Stimulated activated naive CD8-positive, alpha-beta T cell treated with anti-CD3 and anti-CD28 coated beads, Interleukin-15, amount 100 ng/mL, for 72 hours (primary cell): Measurements from ENCODE around the gene GIMAP8.

ENCODE experiments used
- ATAC-seq: fragments of 150-1000 bp; cut with Tn5 transposase; 2 replicates; pipeline ENCODE4 v1.10.0; 2021; ENCODE audit warnings: mild to moderate bottlenecking, moderate library complexity
- DNase-seq, 2 donors: peaks; one replicate each; pipeline ENCODE4 v3.0.0; 2021 to 2022
- H3K27ac Mint-ChIP-seq, 2 donors: one replicate each; pipeline ENCODE4 v1.8.0; 2022; ENCODE audit warnings: mild to moderate bottlenecking in 2 of 2, mixed read lengths in 2 of 2, moderate library complexity in 2 of 2
- H3K27me3 Mint-ChIP-seq: one replicate; pipeline ENCODE4 v1.8.0; 2022; ENCODE audit warnings: mixed read lengths
- H3K4me1 Mint-ChIP-seq: one replicate; pipeline ENCODE4 v1.8.0; 2022; ENCODE audit warnings: mild to moderate bottlenecking, mixed read lengths
- H3K4me3 Mint-ChIP-seq, 2 donors: one replicate each; pipeline ENCODE4 v1.8.0; 2022; ENCODE audit warnings: mild to moderate bottlenecking in 2 of 2, mixed read lengths in 2 of 2, moderate library complexity in 1 of 2
- H3K9me3 Mint-ChIP-seq, 2 donors: one replicate each; pipeline ENCODE4 v1.8.0; 2022; ENCODE audit warnings: mixed read lengths in 2 of 2

GIMAP8 gene

DNA sequence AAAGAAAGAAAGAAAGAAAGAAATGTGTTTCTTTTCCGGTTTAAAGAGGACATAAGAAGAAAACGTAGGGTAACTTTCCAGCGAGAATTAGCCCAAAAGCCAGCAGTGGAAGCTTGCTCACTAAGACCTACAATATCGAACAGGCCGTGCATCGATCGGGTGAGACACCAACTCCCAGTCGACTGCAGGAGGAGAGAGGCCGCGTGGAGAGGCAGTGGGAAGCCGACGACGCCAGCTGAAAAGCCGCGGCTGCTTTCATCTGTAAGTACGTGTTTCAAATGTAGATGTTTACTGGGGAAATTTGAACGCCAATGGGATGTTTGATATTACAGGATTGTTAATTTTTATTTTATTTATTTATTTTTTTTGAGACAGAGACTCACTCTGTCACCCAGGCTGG is 28.6 kb upstream of the GIMAP8 start:
- ATAC-seq: no peak
- H3K9me3 Mint-ChIP-seq: no peaks in the 10 kb centered on the region
- no peak overlapping the region for H3K4me3 Mint-ChIP-seq
- no peak for DNase-seq
- peaks cover 15% of the 10 kb centered on the region for H3K4me1 Mint-ChIP-seq
- H3K27me3 Mint-ChIP-seq: no peaks in the 10 kb centered on the region
- H3K27ac Mint-ChIP-seq: no peak overlapping the region

- H3K9me3 Mint-ChIP-seq: no peaks in the 10 kb centered on the region
- no peaks in the 10 kb centered on the region for H3K27me3 Mint-ChIP-seq
- no peak overlapping the region for H3K27ac Mint-ChIP-seq
- no peak for ATAC-seq
- DNase-seq: no peak
- peaks cover 38% of the 10 kb centered on the region for H3K4me1 Mint-ChIP-seq
- no peak overlapping the region for H3K4me3 Mint-ChIP-seq
Observed at GRCh38 chr7:150425670-150426069, 24.8 kb upstream of the GIMAP8 start.

DNA sequence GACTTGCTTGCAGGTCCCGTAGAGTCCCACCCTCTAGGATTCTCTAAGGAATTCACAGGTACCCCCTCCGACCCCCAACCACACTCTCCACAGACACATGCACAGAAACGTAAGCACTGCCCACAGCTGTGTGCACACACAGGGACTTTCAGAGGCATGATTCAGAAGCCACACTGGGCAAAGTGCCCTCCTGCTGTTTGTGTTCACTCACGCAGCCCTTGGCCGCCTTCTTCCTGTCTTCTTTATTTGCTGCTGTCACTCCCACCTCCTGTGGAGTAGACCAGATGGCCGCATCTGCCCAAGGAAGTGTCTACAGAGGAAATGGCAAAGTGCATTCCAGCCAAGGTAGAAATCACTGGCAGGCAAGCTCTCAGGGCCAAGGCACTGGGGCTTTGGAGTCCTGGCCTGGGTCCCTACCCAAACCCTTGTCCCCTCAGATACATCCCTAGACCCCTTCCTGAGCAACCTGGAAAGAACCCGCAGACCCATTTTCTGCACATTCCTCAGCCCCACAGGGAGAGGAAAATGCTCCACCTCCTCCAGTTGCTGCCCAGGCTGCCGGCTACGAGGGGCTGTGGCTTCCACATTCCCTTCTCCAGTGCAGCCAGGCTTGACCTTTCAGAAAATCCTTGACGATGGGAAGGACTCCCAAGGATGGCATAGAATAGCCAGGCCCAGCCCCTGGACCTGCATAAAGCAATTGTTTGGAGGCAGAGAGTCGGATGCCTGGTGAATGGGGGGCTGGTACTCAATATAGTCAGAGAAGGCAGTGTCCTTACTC is 21.6 kb upstream of the GIMAP8 start:
- DNase-seq: peak; percentile 43 to 69
- peak overlapping the region; percentile 52 to 60 for H3K27ac Mint-ChIP-seq

DNA sequence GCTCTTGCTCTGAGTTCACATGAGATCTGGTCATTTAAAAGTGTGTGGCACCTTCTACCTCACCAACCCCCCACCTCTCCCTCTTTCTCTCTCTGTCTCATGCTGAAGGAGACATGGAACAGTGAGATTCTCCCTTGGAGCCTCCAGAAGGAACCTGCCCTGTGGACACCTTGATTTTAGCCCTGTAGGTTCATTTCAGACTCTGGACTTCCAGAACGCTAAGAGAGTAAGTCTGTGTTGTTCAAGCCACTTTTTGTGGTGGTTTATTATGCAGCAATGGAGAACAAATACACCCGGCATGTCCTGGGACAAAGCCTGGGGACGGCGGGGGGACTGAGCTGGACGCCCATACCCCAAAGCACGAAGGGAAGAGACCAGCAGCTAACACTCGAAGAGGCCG is 20.7 kb upstream of the GIMAP8 start:
- peaks cover 58% of the 10 kb centered on the region for H3K4me1 Mint-ChIP-seq
- DNase-seq: no peak
- H3K4me3 Mint-ChIP-seq: no peak overlapping the region
- H3K27ac Mint-ChIP-seq: no peak overlapping the region
- H3K9me3 Mint-ChIP-seq: no peaks in the 10 kb centered on the region
- no peak for ATAC-seq
- H3K27me3 Mint-ChIP-seq: peaks cover 10% of the 10 kb centered on the region

More for the DNA sequence above, 21.6 kb upstream of the GIMAP8 start:
- ATAC-seq: peak; percentile 96
- Mint-ChIP-seq H3K9me3 (no peaks in the 10 kb centered on the region), H3K4me1 (peaks cover 49% of the 10 kb centered on the region), H3K4me3 (peak overlapping the region in 1 of 2 donors; percentile 50), H3K27me3 (peaks cover 10% of the 10 kb centered on the region)

GRCh38 chr7:150430465-150431085 is 19.9 kb upstream of the GIMAP8 start:
- DNase-seq: no peak
- Mint-ChIP-seq H3K4me1 (peaks cover 66% of the 10 kb centered on the region), H3K9me3 (no peaks in the 10 kb centered on the region), H3K4me3 (no peak overlapping the region), H3K27ac (no peak overlapping the region), H3K27me3 (peaks cover 10% of the 10 kb centered on the region)
- no peak for ATAC-seq

DNA sequence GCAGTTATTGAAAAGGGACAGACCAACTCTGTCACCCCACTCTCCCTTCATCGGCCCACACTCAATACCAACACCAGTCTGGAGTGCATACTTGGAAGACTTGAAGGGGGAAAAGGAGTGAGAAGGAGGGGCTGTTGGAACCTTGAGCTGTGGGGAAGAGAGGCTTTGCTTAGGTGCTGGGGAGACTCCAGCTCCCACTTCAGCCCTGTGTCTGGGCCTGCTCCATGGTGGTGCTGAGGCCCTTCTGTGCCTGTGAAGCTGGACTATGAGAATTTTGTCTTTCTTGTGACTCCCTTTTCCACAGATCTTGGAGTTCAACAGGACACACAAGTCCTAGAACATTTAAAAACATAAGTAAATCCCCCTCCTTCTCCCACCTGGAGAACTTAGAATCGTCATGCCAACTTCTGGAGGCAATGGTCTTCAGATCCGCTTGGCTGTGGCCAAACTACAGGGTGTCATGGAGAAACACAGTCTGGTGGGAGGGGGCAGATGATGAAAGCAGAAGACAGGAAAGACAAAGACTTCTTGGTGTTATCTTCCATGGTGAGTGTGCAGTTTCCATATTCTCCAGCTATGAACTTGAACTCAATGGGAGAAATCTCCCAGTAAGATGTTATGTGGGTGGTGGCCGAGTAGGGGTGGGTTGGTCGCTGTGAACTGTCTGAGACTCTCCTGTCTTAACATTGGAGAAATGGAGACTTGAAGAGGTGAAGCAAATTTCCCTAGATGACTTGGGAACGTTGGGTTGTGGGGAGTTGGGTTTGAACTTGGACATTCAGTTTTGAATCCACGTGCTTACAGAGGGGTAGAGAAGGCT is 18.4 kb upstream of the GIMAP8 start:
- no peaks in the 10 kb centered on the region for H3K9me3 Mint-ChIP-seq
- ATAC-seq (no peak), DNase-seq (no peak)
- peaks cover 75% of the 10 kb centered on the region for H3K4me1 Mint-ChIP-seq
- H3K27ac Mint-ChIP-seq: no peak overlapping the region
- no peak overlapping the region for H3K4me3 Mint-ChIP-seq
- peaks cover 10% of the 10 kb centered on the region for H3K27me3 Mint-ChIP-seq

- peak overlapping the region in 1 of 2 donors; percentile 21 for H3K27ac Mint-ChIP-seq
- H3K4me3 Mint-ChIP-seq: peak overlapping the region; percentile 48 to 69
- no peaks in the 10 kb centered on the region for H3K9me3 Mint-ChIP-seq
- H3K4me1 Mint-ChIP-seq: peaks cover 68% of the 10 kb centered on the region
- ATAC-seq: no peak
- peaks cover 10% of the 10 kb centered on the region for H3K27me3 Mint-ChIP-seq
- no peak for DNase-seq
Observed at GRCh38 chr7:150432915-150433892, 17.2 kb upstream of the GIMAP8 start.

DNA sequence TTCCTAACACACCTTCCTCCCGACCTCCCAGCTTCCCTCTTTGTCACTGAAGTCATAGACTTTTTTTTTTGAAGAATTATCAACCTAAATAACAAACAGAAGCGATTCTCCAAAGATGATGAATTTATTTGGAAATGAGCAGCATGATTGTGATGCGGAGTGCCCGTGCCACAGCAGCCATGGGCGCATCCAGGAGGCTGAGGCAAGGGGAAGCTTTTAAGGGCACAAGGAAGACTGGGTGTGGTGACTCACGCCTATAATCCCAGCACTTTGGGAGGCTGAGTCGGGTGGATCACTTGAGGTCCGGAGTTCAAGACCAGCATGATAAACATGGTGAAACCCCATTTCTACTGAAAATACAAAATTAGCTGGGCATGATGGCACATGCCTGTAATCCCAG is 16.2 kb upstream of the GIMAP8 start:
- Mint-ChIP-seq H3K9me3 (no peaks in the 10 kb centered on the region), H3K4me3 (peak overlapping the region in 1 of 2 donors; percentile 18), H3K27me3 (peaks cover 10% of the 10 kb centered on the region), H3K4me1 (peaks cover 66% of the 10 kb centered on the region), H3K27ac (no peak overlapping the region)
- no peak for DNase-seq
- ATAC-seq: no peak

DNA sequence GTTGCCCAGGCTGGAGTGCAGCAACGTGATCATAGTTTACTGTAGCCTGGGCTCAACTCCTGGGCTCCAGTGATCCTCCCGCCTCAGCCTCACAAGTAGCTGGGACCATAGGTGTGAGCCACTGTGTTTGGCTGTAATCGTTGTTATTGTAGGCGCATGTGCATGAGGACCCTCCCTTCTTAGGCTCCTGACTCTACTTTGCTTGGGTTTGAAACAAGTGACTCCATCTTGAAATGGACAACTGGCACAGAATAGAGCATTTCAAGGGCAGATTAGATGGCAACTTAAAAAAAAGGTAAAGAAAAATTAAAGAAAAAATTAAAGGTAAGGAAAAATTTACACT is 15.4 kb upstream of the GIMAP8 start:
- H3K4me3 Mint-ChIP-seq: no peak overlapping the region
- DNase-seq (no peak), ATAC-seq (no peak)
- H3K4me1 Mint-ChIP-seq: peaks cover 66% of the 10 kb centered on the region
- peaks cover 10% of the 10 kb centered on the region for H3K27me3 Mint-ChIP-seq
- H3K9me3 Mint-ChIP-seq: peaks cover 0 to 3% of the 10 kb centered on the region in 2 donors
- no peak overlapping the region for H3K27ac Mint-ChIP-seq

DNA sequence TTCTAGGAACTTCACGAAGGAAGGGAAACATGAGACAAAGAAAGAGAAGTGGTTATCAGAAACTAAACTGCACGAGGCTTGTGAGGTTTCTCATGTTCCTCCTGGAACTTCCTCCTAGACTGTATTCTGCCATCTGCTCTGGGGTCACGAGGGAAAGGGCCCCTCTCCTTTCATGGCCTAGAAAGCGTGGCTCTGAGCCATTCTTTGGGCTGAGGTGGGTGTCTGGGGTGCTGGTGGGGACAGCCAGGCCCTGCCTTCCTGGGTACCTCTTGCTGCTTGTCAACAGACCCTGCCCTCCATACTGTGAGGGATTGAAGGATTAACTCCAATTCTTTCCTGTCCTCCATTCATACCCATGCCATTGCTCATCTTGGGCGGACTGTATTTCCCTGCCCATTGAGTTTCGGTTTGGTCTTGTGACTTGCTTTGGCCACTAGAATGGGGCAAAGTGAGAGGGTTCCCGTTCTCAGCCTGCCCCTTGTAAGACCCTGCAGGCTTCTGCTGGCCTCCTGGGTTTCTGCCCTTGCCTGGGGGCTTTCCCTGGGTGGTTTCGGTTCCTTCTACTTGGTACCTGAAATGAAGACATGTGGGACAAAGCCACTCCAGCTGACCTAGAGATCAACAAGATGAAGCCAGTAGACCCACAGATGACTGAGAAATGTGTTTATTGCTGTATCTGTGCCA is 14.9 kb upstream of the GIMAP8 start:
- H3K27ac Mint-ChIP-seq: peak overlapping the region; percentile 26 to 68
- H3K4me3 Mint-ChIP-seq: peak overlapping the region; percentile 31 to 41
- H3K27me3 Mint-ChIP-seq: peaks cover 10% of the 10 kb centered on the region
- peaks cover 67% of the 10 kb centered on the region for H3K4me1 Mint-ChIP-seq
- DNase-seq (no peak), ATAC-seq (no peak)
- peaks cover 0 to 9% of the 10 kb centered on the region in 2 donors for H3K9me3 Mint-ChIP-seq

GRCh38 chr7:150439967-150440366 is 10.5 kb upstream of the GIMAP8 start:
- DNase-seq: no peak
- Mint-ChIP-seq H3K4me3 (peak overlapping the region; percentile 0 to 9), H3K4me1 (peaks cover 58% of the 10 kb centered on the region), H3K27me3 (no peaks in the 10 kb centered on the region), H3K9me3 (peaks cover 17 to 25% of the 10 kb centered on the region in 2 donors), H3K27ac (peak overlapping the region in 1 of 2 donors; percentile 29)
- ATAC-seq: peak; percentile 68

DNA sequence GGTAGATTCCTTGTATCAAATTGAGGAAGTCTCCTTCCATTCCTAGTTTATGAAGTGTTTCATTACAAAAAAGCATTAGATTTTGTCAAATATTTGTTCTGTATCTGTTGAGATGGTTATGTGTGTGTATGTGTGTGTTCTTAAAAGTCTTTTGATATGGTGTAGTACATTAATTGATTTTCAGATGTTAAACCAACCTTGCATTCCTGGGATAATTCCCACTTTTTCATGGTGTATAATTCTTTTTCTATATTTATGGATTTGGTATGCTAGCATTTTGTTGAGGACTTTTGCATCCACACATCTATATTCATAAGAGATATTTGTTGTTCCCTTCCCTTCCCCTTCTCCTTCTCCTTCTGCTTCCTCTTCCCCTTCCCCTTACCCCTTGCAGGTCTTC is 8.9 kb upstream of the GIMAP8 start:
- Mint-ChIP-seq H3K4me3 (no peak overlapping the region), H3K27ac (no peak overlapping the region), H3K9me3 (peaks cover 17 to 25% of the 10 kb centered on the region in 2 donors), H3K4me1 (peaks cover 51% of the 10 kb centered on the region), H3K27me3 (no peaks in the 10 kb centered on the region)
- DNase-seq (no peak), ATAC-seq (no peak)

- H3K27me3 Mint-ChIP-seq: no peaks in the 10 kb centered on the region
- peaks cover 17 to 25% of the 10 kb centered on the region in 2 donors for H3K9me3 Mint-ChIP-seq
- H3K27ac Mint-ChIP-seq: no peak overlapping the region
- H3K4me1 Mint-ChIP-seq: peaks cover 62% of the 10 kb centered on the region
- DNase-seq: no peak
- no peak overlapping the region for H3K4me3 Mint-ChIP-seq
- ATAC-seq: no peak
Observed at GRCh38 chr7:150442811-150443210, 7.6 kb upstream of the GIMAP8 start.

GRCh38 chr7:150443793-150444540 is 6.5 kb upstream of the GIMAP8 start:
- Mint-ChIP-seq H3K27ac (no peak overlapping the region), H3K4me3 (no peak overlapping the region), H3K27me3 (no peaks in the 10 kb centered on the region), H3K9me3 (peaks cover 17 to 25% of the 10 kb centered on the region in 2 donors), H3K4me1 (peaks cover 68% of the 10 kb centered on the region)
- ATAC-seq (no peak), DNase-seq (no peak)
